Dedifferentiated amniotic fluid mesenchymal stem cell (primary cell): ENCODE data around the gene GRB7.
"Not testable (repeated sequence)": the region's sequence is repeated elsewhere in the genome, so short reads cannot be mapped to it uniquely, and the experiment has no call there.

Source experiments
- DNase-seq: peaks from one replicate; pipeline ENCODE4 v3.0.0-alpha.2; 2016; ENCODE audit errors: extremely low spot score

The GRB7 gene

GRCh38 chr17:39732586-39732985, 5.2 kb upstream of the GRB7 start:
- DNase-seq = no peak

- DNase-seq = no peak
These were observed 1.9 kb upstream of the GRB7 start for GRCh38 chr17:39735882-39736281.

- DNase-seq = no peak
These were observed 1.2 kb upstream of the GRB7 start for GRCh38 chr17:39736319-39737165.

- no peak for DNase-seq
These were observed 455 bp upstream of the GRB7 start for GRCh38 chr17:39737206-39737759.

- DNase-seq = no peak
These were observed 797 bp downstream of the GRB7 start for GRCh38 chr17:39738568-39738901.

- DNase-seq = no peak
These were observed 1.5 kb downstream of the GRB7 start for GRCh38 chr17:39738983-39739884.

- DNase-seq = no peak
These were observed 2.2 kb downstream of the GRB7 start for GRCh38 chr17:39739885-39740356.

- no peak for DNase-seq
These were observed 2.8 kb downstream of the GRB7 start for GRCh38 chr17:39740357-39741111.

GRCh38 chr17:39742126-39742855, 4.6 kb downstream of the GRB7 start:
- no peak for DNase-seq

GRCh38 chr17:39742856-39743436, 5.2 kb downstream of the GRB7 start:
- no peak for DNase-seq

- DNase-seq = no peak
These were observed 6.5 kb downstream of the GRB7 start for GRCh38 chr17:39744075-39744835.

GRCh38 chr17:39744836-39745215, 7.1 kb downstream of the GRB7 start:
- DNase-seq = no peak

GRCh38 chr17:39745335-39746144, 7.8 kb downstream of the GRB7 start:
- no peak for DNase-seq

GRCh38 chr17:39746145-39746461, 8.4 kb downstream of the GRB7 start:
- DNase-seq = no peak

- DNase-seq = no peak
These were observed 10.0 kb downstream of the GRB7 start for GRCh38 chr17:39747745-39748144.

GRCh38 chr17:39748444-39749034, 10.8 kb downstream of the GRB7 start:
- DNase-seq = not testable (repeated sequence)

- no peak for DNase-seq
These were observed 12.6 kb downstream of the GRB7 start for GRCh38 chr17:39750131-39751015.

GRCh38 chr17:39751016-39751543, 13.3 kb downstream of the GRB7 start:
- DNase-seq = no peak
